Bronchial epithelial cell (primary cell): Measurements from ENCODE around the gene OR8B12. TPM values are rescaled to one million over a fixed set of nuclear protein-coding genes. Genes with fewer than 3 reads are reported as not detected.
A peak's percentile ranks its signal among the peaks of the same experiment; 100 is the strongest.

ENCODE experiments used
- DNase-seq: peaks from one replicate; pipeline ENCODE4 v3.0.0-alpha.2; 2010; ENCODE audit warnings: low read depth
- FAIRE-seq: peaks from 2 replicates; lab custom pipeline; 2011; peaks lifted over from hg19 to GRCh38; lab: Jason Lieb, UNC
- H3K27me3 ChIP-seq: 2 replicates; pipeline ENCODE4 v1.5.1; 2011; ENCODE audit warnings: low read length; ENCODE audit not compliant: control insufficient read depth, insufficient read depth
- H3K36me3 ChIP-seq: 2 replicates; pipeline ENCODE4 v1.5.1; 2011; ENCODE audit warnings: low read length; ENCODE audit not compliant: control insufficient read depth, insufficient read depth
- H3K4me3 ChIP-seq: 2 replicates; pipeline ENCODE4 v1.5.1; 2011; ENCODE audit warnings: mild to moderate bottlenecking, low read depth, low read length, control low read depth
- CTCF ChIP-seq: IDR thresholded peaks from 2 replicates; pipeline ENCODE4 v1.5.1; 2011; ENCODE audit warnings: mild to moderate bottlenecking, moderate library complexity, low read length, control low read depth, inconsistent platforms; ENCODE audit not compliant: insufficient read depth, severe bottlenecking
- total RNA-seq: library from RNA; depleted of rRNA; stranded (reverse); fragments of >200 nt; gene quantifications from 2 replicates; pipeline ENCODE4 v1.2.1, GENCODE V29; 2014

Gene OR8B12
- total RNA-seq, 1 donor from 2014 or later = not detected

- DNase-seq = no peak
Measured at GRCh38 chr11:124569697-124570096, 26.2 kb upstream of the OR8B12 start, which contains the start of gene OR8A1. Gene OR8A1, plus strand, starts transcription at chr11:124569997. Its CDS starts 123 bp downstream, at chr11:124570120.

DNA sequence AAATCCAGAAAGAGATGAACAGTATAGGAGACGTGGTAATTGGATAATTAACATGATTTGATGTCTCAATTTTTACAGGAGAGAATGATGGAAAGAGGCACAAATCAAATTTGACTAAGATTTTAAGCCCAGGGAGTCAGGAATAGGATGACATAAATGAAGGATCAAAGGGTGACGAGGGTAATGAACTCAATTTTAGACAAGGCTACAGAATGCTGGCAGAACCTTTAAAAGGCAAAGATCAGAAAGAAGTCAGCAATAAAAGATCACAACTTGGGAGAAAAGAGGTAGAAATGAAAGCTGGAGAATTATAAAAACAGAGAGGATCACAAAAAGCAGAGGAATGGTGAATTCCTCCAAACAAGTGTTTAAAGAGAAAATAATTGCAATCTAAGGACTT is 13.4 kb upstream of the OR8B12 start:
- FAIRE-seq (no peak), DNase-seq (no peak)

More at GRCh38 chr11:124569697-124570096, 26.2 kb upstream of the OR8B12 start, which contains the start of gene OR8A1:
- no peak for FAIRE-seq
- Histone ChIP-seq H3K27me3 (no peaks in the 10 kb centered on the region), H3K36me3 (no peaks in the 10 kb centered on the region), H3K4me3 (no peak within 1 kb of the TSS)
- no peak for TF ChIP-seq CTCF

DNA sequence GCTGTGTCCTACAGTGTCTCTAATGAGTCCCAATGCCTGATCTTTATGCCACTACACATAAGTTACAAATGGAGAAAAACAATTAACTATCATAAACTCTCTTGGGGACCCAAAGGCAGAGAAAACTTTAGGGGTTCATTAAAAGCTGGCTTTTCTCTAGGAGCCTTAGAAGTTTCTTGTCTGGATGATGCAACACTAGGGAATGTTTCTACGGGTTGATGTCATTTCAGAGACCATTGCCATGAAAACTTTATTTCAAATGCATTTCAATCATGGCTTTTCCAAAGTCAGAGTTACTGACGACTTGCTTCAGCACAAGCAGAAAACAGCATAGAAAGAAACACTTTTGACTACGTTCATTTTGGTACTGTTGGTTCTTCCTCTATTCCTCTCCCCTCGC is 8.5 kb upstream of the OR8B12 start:
- no peak for TF ChIP-seq CTCF
- FAIRE-seq (no peak), DNase-seq (no peak)
- no peaks in the 10 kb centered on the region for H3K36me3 ChIP-seq
- no peaks in the 10 kb centered on the region for H3K27me3 ChIP-seq
- H3K4me3 ChIP-seq = no peak overlapping the region

More for the DNA sequence above, 13.4 kb upstream of the OR8B12 start:
- H3K27me3 ChIP-seq = no peaks in the 10 kb centered on the region
- no peaks in the 10 kb centered on the region for H3K36me3 ChIP-seq
- no peak for TF ChIP-seq CTCF
- H3K4me3 ChIP-seq = no peak overlapping the region

DNA sequence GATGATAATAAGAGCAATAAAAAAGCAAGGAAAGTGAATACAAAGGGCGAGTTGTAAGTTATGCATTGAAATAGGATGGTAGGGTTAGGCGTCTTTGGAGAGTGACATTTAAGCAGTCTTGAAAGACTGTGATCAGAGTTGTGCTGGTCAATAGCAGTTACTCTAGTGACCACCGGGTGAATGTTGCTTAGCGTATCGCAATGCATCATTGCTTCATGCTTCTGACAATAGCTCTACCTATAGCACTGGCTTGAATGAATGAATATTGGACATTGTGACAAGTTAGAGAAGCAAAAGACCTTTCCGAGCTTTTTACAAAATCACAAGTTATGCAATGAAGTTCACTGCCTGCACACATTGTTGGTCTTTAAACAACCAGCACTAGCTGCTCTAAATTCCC is 7.7 kb upstream of the OR8B12 start:
- no peaks in the 10 kb centered on the region for H3K36me3 ChIP-seq
- no peak for DNase-seq
- no peaks in the 10 kb centered on the region for H3K27me3 ChIP-seq
- no peak for FAIRE-seq
- H3K4me3 ChIP-seq = no peak overlapping the region
- no peak for TF ChIP-seq CTCF

DNA sequence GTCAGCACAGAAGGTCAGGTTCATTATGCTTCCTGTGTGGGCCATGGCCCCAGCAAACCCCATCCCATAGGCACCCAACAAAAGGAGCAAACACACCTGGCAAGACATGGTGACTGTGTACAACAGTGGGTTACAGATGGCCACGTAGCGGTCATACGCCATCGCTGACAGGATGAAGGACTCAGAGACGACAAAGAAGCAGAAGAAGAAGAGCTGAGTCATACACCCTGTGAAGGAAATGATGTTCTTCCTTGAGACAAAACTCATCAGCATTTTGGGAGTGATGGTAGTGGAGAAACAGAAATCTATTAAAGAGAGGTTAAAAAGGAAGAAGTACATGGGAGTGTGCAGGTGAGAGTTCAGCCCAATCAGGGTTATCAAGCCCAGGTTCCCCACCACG is 309 bp downstream of the OR8B12 start:
- no peaks in the 10 kb centered on the region for H3K36me3 ChIP-seq
- no peak for DNase-seq
- H3K27me3 ChIP-seq = no peaks in the 10 kb centered on the region
- H3K4me3 ChIP-seq = no peak overlapping the region
- peak; percentile 18 for FAIRE-seq
- no peak for TF ChIP-seq CTCF

DNA sequence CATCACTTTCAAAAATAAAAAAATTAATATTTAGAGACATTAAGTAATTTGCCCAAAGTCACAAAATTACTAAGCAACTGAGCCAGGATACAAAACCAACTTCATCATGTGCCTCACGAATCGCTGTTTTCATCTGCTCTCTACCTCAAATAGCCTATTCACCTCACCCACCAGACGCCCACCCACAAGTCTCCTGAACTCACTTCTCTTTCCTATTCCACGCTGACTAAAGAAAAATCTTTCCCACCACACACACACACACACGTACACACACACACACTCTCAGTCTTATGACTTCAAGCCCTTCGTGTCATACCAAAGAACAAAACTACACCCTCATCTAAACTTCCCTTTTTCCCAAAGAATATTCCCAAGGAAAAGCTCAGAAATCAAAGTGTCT is 2.2 kb downstream of the OR8B12 start:
- DNase-seq = no peak
- Histone ChIP-seq H3K27me3 (no peaks in the 10 kb centered on the region), H3K4me3 (no peak overlapping the region), H3K36me3 (no peaks in the 10 kb centered on the region)
- TF ChIP-seq CTCF = no peak
- peak; percentile 18 for FAIRE-seq
